ENCODE measurements around the gene KCNIP4.

KCNIP4 gene

GRCh38 chr4:21018817-21019216, 929.8 kb downstream of the KCNIP4 start:
- DNase-seq, result no peak

GRCh38 chr4:21013501-21013900, 935.1 kb downstream of the KCNIP4 start:
- no peak for DNase-seq

DNA sequence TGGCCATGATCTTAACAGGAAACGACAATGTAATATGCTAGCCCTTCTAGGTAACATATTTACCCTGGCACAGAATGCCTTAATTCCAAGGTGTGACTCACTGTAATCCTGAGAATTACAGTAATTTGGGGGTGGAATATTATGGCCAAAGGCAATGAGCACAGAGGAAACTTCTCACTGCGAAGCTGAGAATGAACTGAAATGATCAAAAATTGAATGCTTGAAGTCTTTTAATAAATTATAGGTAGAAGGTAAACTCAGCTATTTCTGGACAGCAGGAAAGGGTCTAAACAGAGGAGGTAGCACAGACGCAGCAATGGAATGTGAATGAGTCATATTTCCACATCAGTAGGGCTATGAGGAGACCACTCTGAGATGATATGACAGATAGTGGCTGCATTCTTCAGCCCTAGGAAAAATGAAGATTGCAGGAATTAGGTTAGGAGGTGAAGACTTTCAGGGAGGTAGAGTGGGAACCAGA, 935.7 kb downstream of the KCNIP4 start:
- DNase-seq, result no peak

- no peak for DNase-seq
Observed at GRCh38 chr4:21011106-21011505, 937.5 kb downstream of the KCNIP4 start.

- DNase-seq, result no peak
Observed at GRCh38 chr4:21009956-21010355, 938.6 kb downstream of the KCNIP4 start.

GRCh38 chr4:21005647-21006046, 942.9 kb downstream of the KCNIP4 start:
- no peak for DNase-seq

- DNase-seq, result no peak
Observed at GRCh38 chr4:21002976-21003375, 945.6 kb downstream of the KCNIP4 start.

DNA sequence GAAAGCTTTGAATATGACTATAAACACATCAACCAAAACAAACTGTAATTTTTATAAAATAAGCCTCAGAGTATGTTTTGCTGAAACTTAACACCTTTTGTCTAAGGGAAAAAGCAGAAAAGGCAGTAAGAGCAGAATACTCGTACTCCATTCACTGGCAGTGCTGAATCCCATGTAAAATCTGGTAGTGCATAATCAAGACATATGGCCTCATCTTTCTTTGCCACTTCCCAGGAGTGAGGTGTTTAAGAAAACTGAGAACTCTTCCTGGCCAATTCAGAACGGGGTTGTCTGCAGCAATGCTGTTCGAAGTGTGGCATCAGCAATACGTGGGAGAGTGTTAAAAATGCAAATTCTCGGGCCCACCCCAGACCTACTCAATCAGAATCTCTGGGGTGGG, 946.3 kb downstream of the KCNIP4 start:
- DNase-seq, result no peak

GRCh38 chr4:21001490-21001889, 947.1 kb downstream of the KCNIP4 start:
- DNase-seq, result no peak

DNA sequence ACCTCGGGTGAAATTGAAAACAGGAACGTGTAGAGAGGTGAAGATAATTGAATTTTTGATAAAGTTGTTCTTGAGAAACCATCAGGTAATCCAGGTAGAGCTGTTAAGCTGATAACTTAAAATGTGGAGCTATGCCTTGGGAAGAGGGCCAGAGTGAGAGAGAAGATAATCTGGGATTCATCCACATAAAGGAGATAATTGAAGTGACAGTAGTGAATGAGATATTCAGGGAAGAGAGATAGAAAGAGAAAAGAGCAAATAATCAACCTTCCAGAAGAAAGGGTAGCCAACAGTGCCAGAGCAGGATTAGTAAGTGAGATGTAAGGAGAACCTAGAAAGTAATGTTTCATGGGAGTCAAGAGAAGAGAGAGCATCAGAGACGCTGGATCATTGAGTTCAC, 950.7 kb downstream of the KCNIP4 start:
- no peak for DNase-seq

DNA sequence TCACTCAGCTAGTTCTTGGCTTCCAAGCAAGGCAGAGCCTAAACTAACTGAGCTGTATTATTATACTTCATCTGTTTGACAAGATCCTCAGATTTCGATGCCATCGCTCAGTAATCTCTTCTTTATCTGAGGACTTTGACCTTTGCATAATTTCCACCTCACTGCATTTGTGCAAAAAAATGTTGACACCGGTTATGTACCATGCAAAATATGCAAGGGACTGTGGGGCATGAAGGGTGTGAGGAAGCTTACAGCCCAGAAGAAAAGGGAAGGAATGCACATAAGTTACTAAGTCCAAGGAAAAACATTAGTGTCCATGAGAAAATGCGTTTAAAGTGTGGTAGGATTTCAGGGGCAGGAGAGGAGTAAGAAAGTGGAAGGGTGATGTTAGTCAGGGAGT, 953.0 kb downstream of the KCNIP4 start:
- DNase-seq, result no peak

- no peak for DNase-seq
Observed at GRCh38 chr4:20995015-20995414, 953.6 kb downstream of the KCNIP4 start.

DNA sequence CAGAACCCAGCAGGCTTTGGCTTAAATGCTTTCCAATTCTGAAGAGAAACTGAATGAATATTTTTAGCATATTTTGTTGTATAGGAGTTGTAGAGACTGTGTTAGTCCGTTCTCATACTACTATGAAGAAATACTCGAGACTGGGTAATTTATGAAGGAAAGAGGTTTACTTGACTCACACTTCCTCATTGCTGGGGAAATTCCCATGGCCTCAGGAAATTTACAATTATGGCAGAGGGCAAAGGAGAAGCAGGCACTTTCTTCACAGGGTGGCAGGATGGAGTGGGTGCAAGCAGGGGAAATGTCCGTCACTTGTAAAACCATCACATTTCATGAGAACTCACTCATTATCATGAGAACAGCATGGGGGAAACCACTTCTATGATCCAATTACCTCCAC, 956.6 kb downstream of the KCNIP4 start:
- DNase-seq, result no peak

DNA sequence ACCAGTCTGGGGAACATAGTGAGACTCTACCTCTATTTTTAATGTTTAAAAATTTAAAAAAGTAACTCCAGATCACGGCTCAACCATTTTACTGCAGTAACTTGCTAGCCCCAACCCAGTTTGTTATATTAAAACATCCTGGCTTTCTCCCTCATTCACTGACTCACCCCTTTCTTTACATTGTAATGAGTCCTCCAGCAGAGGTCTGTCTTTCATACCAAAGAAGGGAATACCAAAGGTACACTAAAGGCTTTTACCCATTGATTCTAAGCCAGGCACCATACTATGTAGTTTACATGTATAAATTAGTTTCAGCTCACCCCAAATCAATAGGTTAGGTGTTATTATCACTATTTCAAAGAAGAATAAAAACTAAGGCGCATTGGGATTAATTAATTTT, 961.4 kb downstream of the KCNIP4 start:
- DNase-seq, result no peak

DNA sequence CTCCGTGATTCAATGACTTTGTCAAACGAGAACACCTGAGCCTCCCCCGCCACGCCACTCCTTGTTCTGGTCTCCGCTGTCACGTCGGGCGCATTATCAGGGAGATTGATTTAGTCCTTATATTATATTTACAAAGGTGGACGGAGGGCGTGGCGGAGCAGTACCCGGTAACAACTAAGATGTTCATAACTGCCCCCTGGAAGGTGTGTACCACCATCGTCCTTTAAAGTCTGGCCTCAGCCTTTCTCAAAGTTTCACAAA, 964.1 kb downstream of the KCNIP4 start:
- DNase-seq, result no peak

- DNase-seq, result no peak
Observed at GRCh38 chr4:20983763-20984575, 964.6 kb downstream of the KCNIP4 start.

DNA sequence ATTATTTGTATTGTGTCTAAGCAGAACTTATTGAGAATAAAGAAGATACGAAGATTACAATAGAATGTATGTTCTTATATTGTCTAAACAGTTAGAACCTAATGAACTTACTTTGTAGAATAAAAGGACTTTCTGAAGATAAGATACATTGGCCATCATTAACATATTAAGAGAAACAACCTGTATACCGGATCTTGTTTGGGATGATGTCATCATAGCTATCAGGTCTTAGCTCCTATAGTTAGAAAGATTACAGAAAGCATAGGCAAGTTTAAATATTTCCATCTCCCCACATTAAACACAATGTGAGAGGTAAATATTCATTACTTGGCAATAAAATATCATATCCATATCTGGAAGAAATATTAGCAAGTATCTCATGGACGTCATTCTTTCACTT, 966.0 kb downstream of the KCNIP4 start:
- DNase-seq, result no peak

DNA sequence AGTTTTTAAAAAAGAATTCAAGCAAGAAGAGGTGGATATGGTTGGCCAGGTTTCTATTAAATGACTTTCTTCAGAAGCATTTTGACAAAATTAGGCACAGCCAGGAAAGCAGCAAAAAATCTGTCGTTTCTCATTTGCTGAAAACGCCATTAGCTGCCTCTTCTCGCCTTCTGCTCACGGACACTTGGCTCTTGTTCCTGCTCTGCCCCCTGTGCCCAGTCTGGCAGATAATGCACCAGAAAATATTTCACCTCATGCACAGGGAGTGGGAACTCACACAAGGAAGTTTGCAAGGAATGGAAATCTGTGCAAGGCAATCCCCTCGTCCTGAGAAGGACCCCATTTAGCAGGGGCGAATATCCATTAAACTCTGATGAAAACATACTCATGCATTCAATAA, 988.3 kb downstream of the KCNIP4 start:
- DNase-seq, result no peak

DNA sequence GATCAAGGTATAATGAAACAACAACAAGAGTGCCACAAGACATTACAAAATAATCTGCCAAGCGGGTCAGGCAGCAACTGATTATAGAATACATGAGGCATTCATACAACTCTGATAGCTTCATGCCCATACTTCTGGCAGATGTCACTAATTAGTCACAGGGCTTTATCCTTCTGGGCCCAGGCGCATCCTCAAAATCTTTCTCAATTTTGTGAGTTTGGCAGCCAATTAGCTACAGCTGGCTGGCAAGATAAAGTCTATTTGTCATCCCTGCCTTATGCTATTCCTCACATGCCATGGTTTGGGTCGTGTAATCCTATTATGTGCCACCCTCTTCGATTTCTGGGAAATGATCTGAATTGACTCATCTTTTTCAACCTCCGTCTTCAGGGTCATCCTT, 994.0 kb downstream of the KCNIP4 start:
- no peak for DNase-seq

GRCh38 chr4:20944961-20945360, 1003.6 kb downstream of the KCNIP4 start:
- no peak for DNase-seq

- DNase-seq, result no peak
Observed at GRCh38 chr4:20944451-20944850, 1004.1 kb downstream of the KCNIP4 start.

GRCh38 chr4:20938204-20938603, 1010.4 kb downstream of the KCNIP4 start:
- DNase-seq, result no peak

DNA sequence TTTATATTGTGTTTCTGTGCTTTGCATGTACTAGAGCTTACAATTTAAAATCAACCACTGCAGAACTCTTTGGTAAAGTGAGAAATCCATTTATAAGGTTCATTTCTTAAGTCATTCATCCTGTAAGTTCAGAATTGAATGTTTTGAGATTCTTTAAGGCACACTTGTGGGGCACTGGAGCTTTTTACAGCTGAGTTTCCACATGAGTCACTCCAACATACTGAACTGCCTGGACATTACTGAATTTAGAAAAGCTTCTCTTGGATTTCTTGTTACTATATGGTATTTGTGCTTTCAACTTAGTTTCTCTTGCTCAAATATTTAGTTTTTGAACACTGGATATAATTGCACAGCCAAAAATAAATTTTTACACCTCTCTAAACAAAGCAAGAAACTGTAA, 1022.0 kb downstream of the KCNIP4 start:
- no peak for DNase-seq

GRCh38 chr4:20925176-20925575, 1023.4 kb downstream of the KCNIP4 start:
- DNase-seq, result no peak

- DNase-seq, result no peak
Observed at GRCh38 chr4:20922962-20923361, 1025.6 kb downstream of the KCNIP4 start.
